Measurements from ENCODE around the gene COX8A. TPM values are rescaled to one million over a fixed set of nuclear protein-coding genes. Genes with fewer than 3 reads are reported as not detected.

Gene COX8A
- total RNA-seq, 2 experiments from 2014 or later, result 89.1 to 105 TPM

DNA sequence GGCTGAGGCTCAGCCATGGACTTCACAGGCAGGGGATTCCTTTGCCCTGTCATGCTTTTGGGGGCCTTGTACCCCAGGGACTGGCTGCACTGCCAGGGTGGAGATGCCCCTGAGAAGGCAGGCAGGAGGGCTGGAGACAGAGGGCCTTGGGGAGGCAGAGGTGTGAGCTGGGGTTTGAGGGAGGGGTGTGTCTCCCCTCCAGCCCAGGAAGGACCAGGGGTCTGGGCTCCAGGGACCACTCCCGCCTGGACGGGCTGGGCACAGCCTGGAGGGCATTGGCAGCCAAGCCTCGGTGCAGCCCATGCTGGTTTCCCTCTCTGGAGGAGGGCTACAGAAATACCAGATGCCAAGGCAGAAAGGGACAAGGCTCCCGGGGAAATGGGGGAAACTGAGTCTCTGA, 31.3 kb downstream of the COX8A start:
- H3K9me3 ChIP-seq (ENCODE audit: control insufficient read depth in 1 of 2, insufficient read depth in 1 of 2, low read length in 2 of 2), result peaks cover 6 to 38% of the 10 kb centered on the region in 2 experiments
- H3K4me1 ChIP-seq (ENCODE audit: insufficient read depth, low read length), result peaks cover 22% of the 10 kb centered on the region
- DNase-seq, result no peak
- H3K27ac Mint-ChIP-seq, result no peak overlapping the region
- peaks cover 26 to 30% of the 10 kb centered on the region in 2 experiments for H3K27me3 ChIP-seq (ENCODE audit: control insufficient read depth in 1 of 2, insufficient read depth in 2 of 2, low read length in 2 of 2)
- H3K27me3 Mint-ChIP-seq, result peaks cover 27% of the 10 kb centered on the region
- intact Hi-C loops (cut with DNase I, micrococcal nuclease), result no loop called here
- H3K9me3 Mint-ChIP-seq, result no peaks in the 10 kb centered on the region
- no peaks in the 10 kb centered on the region for H3K36me3 Mint-ChIP-seq (ENCODE audit: low read depth)
- H3K4me3 Mint-ChIP-seq, result no peak overlapping the region
- ChIA-PET CTCF (no interaction called here), POLR2A (no interaction called here)
- no peaks in the 10 kb centered on the region for H3K36me3 ChIP-seq (ENCODE audit: insufficient read depth, low read length)
- H3K27ac ChIP-seq (ENCODE audit: low read depth in 1 of 2, low read length in 2 of 2), result no peak overlapping the region
- H3K4me1 Mint-ChIP-seq (ENCODE audit: low read depth), result peaks cover 15% of the 10 kb centered on the region
- no peak overlapping the region for H3K4me3 ChIP-seq (ENCODE audit: low read length)
- TF ChIP-seq, protein P1, sequence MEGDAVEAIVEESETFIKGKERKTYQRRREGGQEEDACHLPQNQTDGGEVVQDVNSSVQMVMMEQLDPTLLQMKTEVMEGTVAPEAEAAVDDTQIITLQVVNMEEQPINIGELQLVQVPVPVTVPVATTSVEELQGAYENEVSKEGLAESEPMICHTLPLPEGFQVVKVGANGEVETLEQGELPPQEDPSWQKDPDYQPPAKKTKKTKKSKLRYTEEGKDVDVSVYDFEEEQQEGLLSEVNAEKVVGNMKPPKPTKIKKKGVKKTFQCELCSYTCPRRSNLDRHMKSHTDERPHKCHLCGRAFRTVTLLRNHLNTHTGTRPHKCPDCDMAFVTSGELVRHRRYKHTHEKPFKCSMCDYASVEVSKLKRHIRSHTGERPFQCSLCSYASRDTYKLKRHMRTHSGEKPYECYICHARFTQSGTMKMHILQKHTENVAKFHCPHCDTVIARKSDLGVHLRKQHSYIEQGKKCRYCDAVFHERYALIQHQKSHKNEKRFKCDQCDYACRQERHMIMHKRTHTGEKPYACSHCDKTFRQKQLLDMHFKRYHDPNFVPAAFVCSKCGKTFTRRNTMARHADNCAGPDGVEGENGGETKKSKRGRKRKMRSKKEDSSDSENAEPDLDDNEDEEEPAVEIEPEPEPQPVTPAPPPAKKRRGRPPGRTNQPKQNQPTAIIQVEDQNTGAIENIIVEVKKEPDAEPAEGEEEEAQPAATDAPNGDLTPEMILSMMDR (IDR thresholded peaks at IDR 0.05), result no peak
- no peak for ATAC-seq (ENCODE audit: poor library complexity)

DNA sequence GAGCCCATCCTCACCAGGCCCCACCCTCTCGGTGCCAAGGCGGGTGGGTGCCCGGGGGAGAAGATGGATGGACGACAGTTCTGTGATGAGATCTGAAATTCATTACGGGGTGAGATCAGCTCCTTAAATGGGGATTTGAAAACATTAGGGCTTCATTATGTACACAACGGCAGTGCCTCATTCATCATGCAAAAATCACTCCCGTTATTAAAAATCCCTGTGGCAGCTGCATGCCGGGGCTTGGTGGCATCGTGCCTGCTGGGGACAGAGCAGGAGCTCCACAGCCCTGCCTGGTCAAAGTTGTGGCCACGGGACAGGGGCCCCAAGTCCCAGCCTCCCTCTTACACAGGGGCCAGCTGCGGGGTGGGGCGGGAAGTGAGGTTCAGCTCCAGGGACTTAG, 32.0 kb downstream of the COX8A start:
- Histone ChIP-seq H3K4me3 (ENCODE audit: low read length) (no peak overlapping the region), H3K4me1 (ENCODE audit: insufficient read depth, low read length) (peaks cover 15% of the 10 kb centered on the region), H3K27me3 (ENCODE audit: control insufficient read depth in 1 of 2, insufficient read depth in 2 of 2, low read length in 2 of 2) (peaks cover 26 to 30% of the 10 kb centered on the region in 2 experiments), H3K9me3 (ENCODE audit: control insufficient read depth in 1 of 2, insufficient read depth in 1 of 2, low read length in 2 of 2) (peaks cover 8 to 45% of the 10 kb centered on the region in 2 experiments), H3K27ac (ENCODE audit: low read depth in 1 of 2, low read length in 2 of 2) (no peak overlapping the region), H3K36me3 (ENCODE audit: insufficient read depth, low read length) (no peaks in the 10 kb centered on the region)
- H3K27me3 Mint-ChIP-seq, result peaks cover 31% of the 10 kb centered on the region
- no peak overlapping the region for H3K4me3 Mint-ChIP-seq
- H3K36me3 Mint-ChIP-seq (ENCODE audit: low read depth), result no peaks in the 10 kb centered on the region
- ChIA-PET POLR2A (no interaction called here), CTCF (no interaction called here)
- no peaks in the 10 kb centered on the region for H3K9me3 Mint-ChIP-seq
- intact Hi-C loops (cut with DNase I, micrococcal nuclease), result no loop called here
- no peak overlapping the region for H3K27ac Mint-ChIP-seq
- no peak for DNase-seq
- H3K4me1 Mint-ChIP-seq (ENCODE audit: low read depth), result peaks cover 12% of the 10 kb centered on the region
- TF ChIP-seq, protein P1 (IDR thresholded peaks at IDR 0.05), result no peak
- no peak for ATAC-seq (ENCODE audit: poor library complexity)

DNA sequence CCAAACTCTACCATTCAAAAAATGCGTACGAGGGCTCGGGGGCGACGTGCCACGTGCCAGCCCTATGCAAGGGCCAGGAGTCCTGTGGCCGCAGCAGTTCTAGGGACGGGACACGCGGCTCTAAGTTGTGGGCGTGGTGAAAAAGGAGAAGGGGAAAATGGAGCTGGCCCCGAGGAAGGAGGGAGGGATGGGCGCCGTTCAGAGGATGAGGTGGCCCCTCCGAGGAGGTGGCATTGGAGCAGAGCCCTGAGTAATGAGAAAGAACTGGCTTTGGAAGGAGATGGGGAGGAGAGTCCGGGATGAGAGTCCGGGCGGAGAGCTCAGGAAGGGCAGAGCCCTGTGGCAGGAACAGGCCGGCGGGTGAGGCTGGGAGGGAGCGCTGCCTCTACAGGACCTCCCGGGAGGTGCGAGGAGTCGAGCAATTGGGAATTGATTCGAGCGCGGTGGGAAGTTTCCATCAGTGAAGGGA, 32.8 kb downstream of the COX8A start:
- H3K9me3 Mint-ChIP-seq, result no peaks in the 10 kb centered on the region
- POLR2A ChIA-PET, result no interaction called here
- TF ChIP-seq, protein P1 (IDR thresholded peaks at IDR 0.05), result no peak
- H3K27ac Mint-ChIP-seq, result no peak overlapping the region
- Histone ChIP-seq H3K4me1 (ENCODE audit: insufficient read depth, low read length) (peaks cover 15% of the 10 kb centered on the region), H3K27me3 (ENCODE audit: control insufficient read depth in 1 of 2, insufficient read depth in 2 of 2, low read length in 2 of 2) (peaks cover 26 to 30% of the 10 kb centered on the region in 2 experiments), H3K9me3 (ENCODE audit: control insufficient read depth in 1 of 2, insufficient read depth in 1 of 2, low read length in 2 of 2) (peaks cover 8 to 49% of the 10 kb centered on the region in 2 experiments), H3K36me3 (ENCODE audit: insufficient read depth, low read length) (no peaks in the 10 kb centered on the region), H3K4me3 (ENCODE audit: low read length) (peak overlapping the region; percentile 46), H3K27ac (ENCODE audit: low read depth in 1 of 2, low read length in 2 of 2) (no peak overlapping the region)
- H3K27me3 Mint-ChIP-seq, result peaks cover 31% of the 10 kb centered on the region
- peak overlapping the region; percentile 54 for H3K4me3 Mint-ChIP-seq
- DNase-seq (no peak), ATAC-seq (ENCODE audit: poor library complexity) (no peak)
- no peaks in the 10 kb centered on the region for H3K36me3 Mint-ChIP-seq (ENCODE audit: low read depth)
- intact Hi-C loops (cut with DNase I, micrococcal nuclease), result no loop called here
- H3K4me1 Mint-ChIP-seq (ENCODE audit: low read depth), result peaks cover 7% of the 10 kb centered on the region
- CTCF ChIA-PET, result no interaction called here
